Gastrocnemius medialis (tissue), 4 donors: Measurements from ENCODE around the gene ATP9B.

Source experiments
- POLR2A ChIP-seq, 2 donors: fragments of 450-650 bp; IDR thresholded peaks; one replicate each; pipeline ENCODE4 v1.6.1; 2017; ENCODE audit warnings: antibody characterized with exemption in 2 of 2, mild to moderate bottlenecking in 2 of 2, moderate library complexity in 2 of 2
- TF ChIP-seq, protein P1 (sequence below), 5 experiments: fragments of 450-650 bp in 3 of 5; fragments of 200-600 bp in 2 of 5; sonication (generic) in 2 of 5; IDR thresholded peaks in 4 of 5; conservative IDR thresholded peaks in 1 of 5; 1 replicate in 4 of 5; 2 replicates in 1 of 5; pipeline ENCODE4 v1.5.1; 2016 to 2019; ENCODE audit warnings: antibody characterized with exemption in 5 of 5, mild to moderate bottlenecking in 3 of 5, moderate library complexity in 3 of 5

DNA sequence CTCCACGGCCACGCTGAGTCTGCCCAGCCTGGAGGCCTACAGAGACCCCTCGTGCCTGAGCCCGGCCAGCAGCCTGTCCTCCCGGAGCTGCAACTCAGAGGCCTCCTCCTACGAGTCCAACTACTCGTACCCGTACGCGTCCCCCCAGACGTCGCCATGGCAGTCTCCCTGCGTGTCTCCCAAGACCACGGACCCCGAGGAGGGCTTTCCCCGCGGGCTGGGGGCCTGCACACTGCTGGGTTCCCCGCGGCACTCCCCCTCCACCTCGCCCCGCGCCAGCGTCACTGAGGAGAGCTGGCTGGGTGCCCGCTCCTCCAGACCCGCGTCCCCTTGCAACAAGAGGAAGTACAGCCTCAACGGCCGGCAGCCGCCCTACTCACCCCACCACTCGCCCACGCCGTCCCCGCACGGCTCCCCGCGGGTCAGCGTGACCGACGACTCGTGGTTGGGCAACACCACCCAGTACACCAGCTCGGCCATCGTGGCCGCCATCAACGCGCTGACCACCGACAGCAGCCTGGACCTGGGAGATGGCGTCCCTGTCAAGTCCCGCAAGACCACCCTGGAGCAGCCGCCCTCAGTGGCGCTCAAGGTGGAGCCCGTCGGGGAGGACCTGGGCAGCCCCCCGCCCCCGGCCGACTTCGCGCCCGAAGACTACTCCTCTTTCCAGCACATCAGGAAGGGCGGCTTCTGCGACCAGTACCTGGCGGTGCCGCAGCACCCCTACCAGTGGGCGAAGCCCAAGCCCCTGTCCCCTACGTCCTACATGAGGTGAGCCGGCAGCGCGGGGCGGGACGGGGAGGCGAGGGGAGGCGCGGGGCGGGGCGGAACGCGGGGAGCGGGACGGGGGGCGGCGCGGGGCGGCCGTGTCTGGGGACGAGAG, 341.8 kb downstream of the ATP9B start:
- no peak for TF ChIP-seq POLR2A (IDR thresholded peaks at IDR 0.05)
- TF ChIP-seq, protein P1, sequence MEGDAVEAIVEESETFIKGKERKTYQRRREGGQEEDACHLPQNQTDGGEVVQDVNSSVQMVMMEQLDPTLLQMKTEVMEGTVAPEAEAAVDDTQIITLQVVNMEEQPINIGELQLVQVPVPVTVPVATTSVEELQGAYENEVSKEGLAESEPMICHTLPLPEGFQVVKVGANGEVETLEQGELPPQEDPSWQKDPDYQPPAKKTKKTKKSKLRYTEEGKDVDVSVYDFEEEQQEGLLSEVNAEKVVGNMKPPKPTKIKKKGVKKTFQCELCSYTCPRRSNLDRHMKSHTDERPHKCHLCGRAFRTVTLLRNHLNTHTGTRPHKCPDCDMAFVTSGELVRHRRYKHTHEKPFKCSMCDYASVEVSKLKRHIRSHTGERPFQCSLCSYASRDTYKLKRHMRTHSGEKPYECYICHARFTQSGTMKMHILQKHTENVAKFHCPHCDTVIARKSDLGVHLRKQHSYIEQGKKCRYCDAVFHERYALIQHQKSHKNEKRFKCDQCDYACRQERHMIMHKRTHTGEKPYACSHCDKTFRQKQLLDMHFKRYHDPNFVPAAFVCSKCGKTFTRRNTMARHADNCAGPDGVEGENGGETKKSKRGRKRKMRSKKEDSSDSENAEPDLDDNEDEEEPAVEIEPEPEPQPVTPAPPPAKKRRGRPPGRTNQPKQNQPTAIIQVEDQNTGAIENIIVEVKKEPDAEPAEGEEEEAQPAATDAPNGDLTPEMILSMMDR (IDR thresholded peaks at IDR 0.05 in 4 of 5, conservative IDR thresholded peaks at IDR 0.05 in 1 of 5), result no peak
